Tibial nerve (tissue), 3 donors: ENCODE results near the gene AMOTL1.

Experiments used
- POLR2A ChIP-seq, 2 donors: fragments of 450-650 bp; IDR thresholded peaks; one replicate each; pipeline ENCODE4 v1.6.1; 2017; ENCODE audit warnings: antibody characterized with exemption in 2 of 2, mild to moderate bottlenecking in 2 of 2, moderate library complexity in 2 of 2
- TF ChIP-seq, protein P1 (sequence below), 5 experiments: fragments of 200-600 bp in 3 of 5; fragments of 450-650 bp in 2 of 5; sonication (generic) in 3 of 5; IDR thresholded peaks; one replicate each; pipeline ENCODE4 v1.5.1; 2016 to 2019; ENCODE audit warnings: antibody characterized with exemption in 5 of 5, mild to moderate bottlenecking in 3 of 5, moderate library complexity in 2 of 5

DNA sequence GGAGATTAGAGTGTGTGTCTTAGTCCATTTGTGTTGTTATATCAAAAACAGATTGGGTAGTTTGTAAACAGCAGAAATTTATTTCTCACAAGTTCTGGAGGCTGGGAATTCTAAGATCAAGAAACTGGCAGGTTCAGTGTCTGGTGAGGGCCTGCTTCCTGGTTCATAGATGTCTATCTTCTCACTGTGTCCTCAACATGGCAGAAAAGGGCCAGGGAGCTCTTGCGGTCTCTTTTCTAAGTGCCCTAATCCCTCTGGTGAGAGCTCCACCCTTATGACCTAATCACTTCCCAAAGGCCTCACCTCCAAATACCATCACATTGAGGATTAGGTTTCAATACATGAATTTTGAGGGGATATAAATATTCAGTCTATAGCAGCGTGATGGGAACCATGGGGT lies 25.5 kb upstream of the AMOTL1 start:
- no peak for TF ChIP-seq POLR2A (IDR thresholded peaks at IDR 0.05)
- TF ChIP-seq, protein P1, sequence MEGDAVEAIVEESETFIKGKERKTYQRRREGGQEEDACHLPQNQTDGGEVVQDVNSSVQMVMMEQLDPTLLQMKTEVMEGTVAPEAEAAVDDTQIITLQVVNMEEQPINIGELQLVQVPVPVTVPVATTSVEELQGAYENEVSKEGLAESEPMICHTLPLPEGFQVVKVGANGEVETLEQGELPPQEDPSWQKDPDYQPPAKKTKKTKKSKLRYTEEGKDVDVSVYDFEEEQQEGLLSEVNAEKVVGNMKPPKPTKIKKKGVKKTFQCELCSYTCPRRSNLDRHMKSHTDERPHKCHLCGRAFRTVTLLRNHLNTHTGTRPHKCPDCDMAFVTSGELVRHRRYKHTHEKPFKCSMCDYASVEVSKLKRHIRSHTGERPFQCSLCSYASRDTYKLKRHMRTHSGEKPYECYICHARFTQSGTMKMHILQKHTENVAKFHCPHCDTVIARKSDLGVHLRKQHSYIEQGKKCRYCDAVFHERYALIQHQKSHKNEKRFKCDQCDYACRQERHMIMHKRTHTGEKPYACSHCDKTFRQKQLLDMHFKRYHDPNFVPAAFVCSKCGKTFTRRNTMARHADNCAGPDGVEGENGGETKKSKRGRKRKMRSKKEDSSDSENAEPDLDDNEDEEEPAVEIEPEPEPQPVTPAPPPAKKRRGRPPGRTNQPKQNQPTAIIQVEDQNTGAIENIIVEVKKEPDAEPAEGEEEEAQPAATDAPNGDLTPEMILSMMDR (IDR thresholded peaks at IDR 0.05), result no peak
